ENCODE results near the gene KDM5B.
"Not testable (repeated sequence)": the region's sequence is repeated elsewhere in the genome, so short reads cannot be mapped to it uniquely, and the experiment has no call there.

The KDM5B gene

GRCh38 chr1:202716654-202717053 is 91.6 kb downstream of the KDM5B start:
- H3K4me3 ChIP-seq (ENCODE audit: low read depth, low read length) = no peak overlapping the region

- not testable (repeated sequence) for H3K4me3 ChIP-seq (ENCODE audit: low read depth, low read length)
Measured at GRCh38 chr1:202714202-202714601, 94.0 kb downstream of the KDM5B start.

GRCh38 chr1:202713110-202713509 is 95.1 kb downstream of the KDM5B start:
- H3K4me3 ChIP-seq (ENCODE audit: low read depth, low read length) = no peak overlapping the region

DNA sequence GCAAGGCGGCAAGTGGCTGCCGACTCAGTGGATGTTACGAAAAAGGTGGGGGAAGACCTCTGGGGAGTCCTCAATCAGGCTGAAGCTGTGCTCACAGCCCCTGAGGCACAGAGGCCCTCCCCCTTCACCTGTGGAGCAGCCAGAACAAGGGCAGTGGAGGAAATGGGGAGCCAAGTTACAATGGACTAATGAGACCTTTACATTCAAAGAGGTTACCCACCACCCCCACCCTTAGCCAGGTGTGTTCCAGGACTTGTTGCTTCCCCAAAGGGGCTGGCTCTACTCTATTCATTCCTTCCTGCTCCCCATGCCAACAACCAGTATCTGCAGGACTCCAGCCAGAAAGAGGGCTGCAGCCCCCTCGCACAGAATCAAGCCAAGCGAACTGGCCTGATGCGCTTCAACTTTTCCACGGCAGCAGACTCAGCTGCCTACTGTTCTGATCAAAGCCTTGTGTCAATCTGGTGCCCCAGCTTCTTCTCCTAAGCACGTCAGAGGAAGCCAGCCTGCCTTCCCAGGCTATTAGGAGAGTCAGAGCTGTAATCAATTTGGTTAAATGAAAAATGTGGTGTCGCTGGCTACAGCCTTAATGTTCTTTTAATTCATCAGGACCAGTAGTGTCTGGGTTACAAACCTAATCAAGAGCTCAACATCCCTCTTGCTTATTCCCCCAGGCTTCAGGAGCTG is 96.1 kb downstream of the KDM5B start:
- no peak overlapping the region for H3K4me3 ChIP-seq (ENCODE audit: low read depth, low read length)

DNA sequence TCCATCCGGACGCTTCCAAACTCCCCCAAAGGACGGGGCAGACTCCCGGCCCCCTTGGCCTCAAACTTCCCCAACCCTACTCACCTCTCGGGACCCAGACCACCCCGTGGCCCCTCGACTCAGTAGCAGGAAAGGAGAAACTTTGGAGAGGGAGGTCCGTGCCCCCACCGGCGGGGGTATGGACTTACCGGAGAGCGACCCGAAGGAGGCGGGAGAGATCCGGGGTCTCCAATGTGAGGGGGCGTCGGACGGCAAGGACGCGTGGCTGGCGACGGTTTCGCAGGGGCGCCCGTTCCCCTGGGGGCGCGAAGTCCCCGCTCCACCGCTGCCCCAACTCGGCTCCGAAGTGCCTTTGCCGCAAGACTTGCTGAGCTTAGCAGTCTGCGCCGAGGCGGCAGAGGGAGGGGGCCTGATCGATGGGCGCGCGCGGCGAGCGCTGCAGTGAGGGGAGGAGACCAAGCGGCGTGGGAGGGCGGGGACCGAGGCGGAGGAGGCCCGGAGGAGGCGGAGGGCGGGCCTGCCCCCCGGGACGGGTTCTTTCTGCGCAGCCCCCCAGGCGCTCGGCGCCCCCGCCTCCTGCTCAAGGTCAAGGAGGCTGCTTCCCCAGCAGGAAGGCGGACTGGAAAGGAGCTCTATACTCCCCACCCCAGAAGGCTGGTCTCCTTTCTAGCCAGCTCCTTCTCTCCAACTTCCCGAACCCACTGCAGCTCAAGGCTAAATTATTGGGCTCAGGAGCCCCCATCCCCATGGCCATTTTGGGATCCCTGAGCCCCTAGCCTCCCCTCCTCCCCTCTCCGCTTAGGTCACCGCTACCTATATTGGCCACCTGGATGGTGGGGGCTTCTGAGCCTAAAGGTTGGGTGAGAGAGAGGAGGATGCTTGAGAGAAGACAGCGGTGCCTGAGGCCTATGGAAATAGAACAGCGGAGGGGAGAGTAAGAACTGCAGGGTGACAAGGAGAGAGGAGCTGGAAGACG is 97.9 kb downstream of the KDM5B start, which contains the start of gene SYT2:
TSS of gene SYT2 (minus strand) at position 385 of the 976 bp plus-strand sequence. CDS start 104,682 bp downstream, outside the sequence.
- H3K4me3 ChIP-seq (ENCODE audit: low read depth, low read length) = peak within 1 kb of the TSS; percentile 73

DNA sequence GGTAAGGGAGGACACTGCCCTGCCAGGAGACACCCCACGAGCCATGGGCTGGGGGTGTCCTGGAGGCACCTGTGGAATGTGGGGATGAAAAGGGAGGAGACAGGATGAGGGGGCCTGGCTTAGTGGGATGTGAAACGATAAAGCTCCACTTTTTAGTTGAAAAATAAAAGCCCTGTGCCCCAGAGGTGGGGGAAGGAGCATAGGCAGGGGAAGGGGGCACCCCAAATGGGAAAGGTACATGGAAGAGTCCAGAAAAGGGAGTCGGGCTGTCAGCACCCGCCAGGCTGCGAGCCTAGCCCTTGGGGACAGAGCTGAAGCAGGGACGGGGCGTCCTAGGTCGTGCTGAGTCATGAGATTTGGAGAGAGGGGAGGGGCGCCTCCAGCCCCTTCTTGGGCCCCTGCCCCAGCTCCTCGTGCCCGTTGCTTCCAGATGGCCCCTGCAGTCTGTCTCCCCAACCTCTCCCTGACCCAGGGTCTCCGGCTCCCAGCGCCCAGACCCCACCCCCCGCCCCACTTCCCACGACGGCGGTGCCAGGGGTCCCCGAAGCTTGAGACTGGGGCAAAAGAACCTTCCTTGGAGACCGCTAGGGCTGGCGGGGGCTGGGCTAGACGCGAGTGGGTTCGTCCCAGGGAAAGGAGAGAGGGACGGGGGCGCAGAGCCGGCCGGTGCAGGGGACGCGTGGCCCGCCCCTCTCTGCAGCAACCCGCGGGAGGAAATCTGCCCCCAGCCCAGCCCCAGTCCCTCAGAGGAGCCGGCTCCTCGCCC is 98.8 kb downstream of the KDM5B start:
- H3K4me3 ChIP-seq (ENCODE audit: low read depth, low read length) = peak overlapping the region; percentile 73

DNA sequence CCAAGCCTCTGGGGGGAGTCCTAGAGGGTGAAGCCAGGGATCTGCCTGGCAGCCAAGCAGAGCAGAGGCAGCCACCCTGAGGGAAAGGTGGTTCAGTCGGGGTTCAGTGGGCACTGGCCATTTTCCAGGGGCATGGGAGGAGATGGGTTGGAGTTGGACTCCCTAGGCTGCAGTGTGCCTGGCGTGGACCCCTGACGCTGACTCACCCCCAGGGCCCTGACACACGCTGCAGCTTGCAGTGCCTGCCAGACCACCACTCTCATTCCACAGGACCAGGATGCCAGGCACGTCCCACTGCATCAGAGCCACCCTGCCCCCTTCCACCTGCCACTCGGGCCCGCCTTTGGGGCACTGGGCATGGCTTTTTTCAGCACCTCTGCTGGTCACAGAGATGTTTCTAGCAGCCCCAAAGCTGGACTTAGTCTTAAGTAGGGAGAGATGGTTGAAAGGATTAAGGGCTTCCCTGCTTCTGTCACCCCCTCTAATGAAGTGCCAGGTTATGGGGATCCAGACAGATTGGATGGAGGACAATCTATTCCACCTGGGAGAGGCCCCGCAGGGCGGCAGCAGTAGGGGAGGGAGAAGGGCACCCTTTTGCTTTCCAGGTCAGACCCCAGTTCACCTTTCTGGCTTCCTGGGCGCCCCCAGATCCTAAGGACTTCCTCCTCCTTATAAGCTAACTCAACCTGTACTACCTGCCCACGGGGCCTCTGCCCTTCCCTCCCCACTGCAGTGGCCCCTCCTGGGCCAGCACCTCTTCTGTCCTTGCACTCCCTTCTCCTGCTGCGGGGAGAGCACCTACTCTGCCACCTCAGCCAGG is 99.6 kb downstream of the KDM5B start:
- H3K4me3 ChIP-seq (ENCODE audit: low read depth, low read length) = no peak overlapping the region

DNA sequence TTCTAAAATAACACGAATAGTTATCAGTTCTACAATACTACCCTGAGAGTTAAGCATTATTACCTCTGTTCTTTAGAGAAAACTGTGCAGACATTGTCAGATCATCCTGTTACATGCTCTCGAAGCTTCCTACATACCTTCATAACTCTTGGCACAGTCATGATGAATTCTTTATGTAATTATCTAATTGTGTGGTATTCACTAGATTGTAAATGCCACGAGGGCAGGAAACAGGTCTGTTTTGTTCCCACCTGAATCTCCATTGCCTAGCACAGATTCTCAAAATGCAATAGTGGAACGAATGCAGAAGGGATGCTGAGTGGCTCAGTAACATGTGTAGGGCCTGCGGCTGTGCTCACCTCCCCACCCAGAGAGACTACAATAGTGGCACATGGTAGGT is 101.4 kb downstream of the KDM5B start:
- H3K4me3 ChIP-seq (ENCODE audit: low read depth, low read length) = no peak overlapping the region

- H3K4me3 ChIP-seq (ENCODE audit: low read depth, low read length) = no peak overlapping the region
Measured at GRCh38 chr1:202704601-202705000, 103.6 kb downstream of the KDM5B start.

GRCh38 chr1:202703191-202703590 is 105.0 kb downstream of the KDM5B start:
- no peak overlapping the region for H3K4me3 ChIP-seq (ENCODE audit: low read depth, low read length)

DNA sequence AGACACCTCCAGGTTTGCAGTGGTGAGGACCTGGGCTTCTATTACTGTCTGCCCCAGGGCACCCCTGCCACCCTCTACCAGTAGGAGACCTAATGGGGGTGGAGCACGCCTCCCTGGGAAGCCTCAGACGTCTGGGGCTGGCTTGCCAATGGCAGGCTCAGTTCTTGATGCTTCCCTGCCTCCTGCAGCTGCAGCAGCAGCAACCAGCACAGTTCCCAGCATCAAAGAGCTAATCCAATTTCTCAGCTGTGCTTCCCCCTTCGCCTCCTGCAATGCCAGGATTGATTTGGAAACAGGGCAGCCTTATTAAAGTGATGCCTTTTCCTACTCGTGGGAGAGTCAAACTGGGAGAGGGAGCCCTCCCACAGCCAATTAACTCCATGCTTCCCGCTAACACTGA is 106.1 kb downstream of the KDM5B start:
- H3K4me3 ChIP-seq (ENCODE audit: low read depth, low read length) = no peak overlapping the region

- H3K4me3 ChIP-seq (ENCODE audit: low read depth, low read length) = no peak overlapping the region
Measured at GRCh38 chr1:202701200-202701599, 107.0 kb downstream of the KDM5B start.

- H3K4me3 ChIP-seq (ENCODE audit: low read depth, low read length) = no peak overlapping the region
Measured at GRCh38 chr1:202700061-202700460, 108.2 kb downstream of the KDM5B start.

DNA sequence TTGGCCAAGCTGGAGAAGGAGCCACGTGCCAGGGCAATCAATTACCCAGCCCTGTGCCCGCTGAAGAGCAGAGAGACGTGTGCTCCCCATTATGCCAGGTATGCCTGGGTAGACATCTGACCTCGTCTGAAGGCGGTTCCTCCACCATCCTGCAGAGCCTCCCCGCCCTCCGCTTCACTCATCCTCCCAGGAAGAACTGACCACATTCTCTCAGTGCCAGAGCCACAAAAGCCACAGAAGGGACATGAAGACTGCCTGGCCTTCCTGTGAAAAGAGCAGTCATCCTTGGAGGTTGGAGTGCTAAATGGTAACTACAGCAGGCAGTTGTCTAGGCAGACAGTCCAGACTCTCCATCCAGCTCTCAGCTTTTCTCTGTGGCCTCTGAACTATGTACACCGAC is 109.9 kb downstream of the KDM5B start:
- no peak overlapping the region for H3K4me3 ChIP-seq (ENCODE audit: low read depth, low read length)

DNA sequence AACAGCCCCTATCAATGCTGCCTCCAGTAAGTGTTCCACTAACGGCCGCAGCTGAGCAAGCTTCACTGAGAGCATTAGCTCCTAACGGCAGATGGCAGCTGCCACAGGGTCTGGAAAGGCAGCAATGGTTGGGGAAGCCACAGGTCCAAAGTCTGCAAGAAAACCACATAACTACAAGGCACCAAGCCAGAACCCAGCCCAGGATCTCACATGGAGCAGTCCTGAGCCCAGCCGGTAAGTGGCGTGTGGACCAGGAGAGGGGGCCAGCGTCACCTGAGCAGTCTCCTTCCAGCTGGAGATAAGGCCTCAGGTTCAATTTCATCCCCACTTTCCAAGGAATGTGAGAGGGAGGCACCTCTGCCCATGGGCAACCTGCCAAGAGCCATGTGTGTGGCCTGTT is 111.2 kb downstream of the KDM5B start:
- H3K4me3 ChIP-seq (ENCODE audit: low read depth, low read length) = no peak overlapping the region

DNA sequence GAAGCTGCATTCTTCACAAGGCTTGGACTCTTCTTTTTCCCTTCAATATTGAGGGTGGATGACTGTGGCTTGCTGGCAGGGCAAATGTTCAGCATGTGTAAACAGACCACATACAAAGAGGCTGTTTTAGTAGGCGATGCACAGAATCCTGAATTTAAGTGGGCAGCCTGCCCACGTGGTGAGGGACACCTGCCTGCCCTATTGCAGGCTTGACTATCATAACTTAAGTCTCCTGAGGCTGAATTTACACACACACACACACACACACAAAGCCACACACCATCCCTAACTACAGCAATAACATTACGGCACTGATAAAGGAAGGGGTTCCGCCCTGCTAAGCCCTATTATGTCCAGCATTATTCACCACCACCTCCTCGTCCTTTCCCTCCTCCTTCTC is 113.9 kb downstream of the KDM5B start:
- no peak overlapping the region for H3K4me3 ChIP-seq (ENCODE audit: low read depth, low read length)

DNA sequence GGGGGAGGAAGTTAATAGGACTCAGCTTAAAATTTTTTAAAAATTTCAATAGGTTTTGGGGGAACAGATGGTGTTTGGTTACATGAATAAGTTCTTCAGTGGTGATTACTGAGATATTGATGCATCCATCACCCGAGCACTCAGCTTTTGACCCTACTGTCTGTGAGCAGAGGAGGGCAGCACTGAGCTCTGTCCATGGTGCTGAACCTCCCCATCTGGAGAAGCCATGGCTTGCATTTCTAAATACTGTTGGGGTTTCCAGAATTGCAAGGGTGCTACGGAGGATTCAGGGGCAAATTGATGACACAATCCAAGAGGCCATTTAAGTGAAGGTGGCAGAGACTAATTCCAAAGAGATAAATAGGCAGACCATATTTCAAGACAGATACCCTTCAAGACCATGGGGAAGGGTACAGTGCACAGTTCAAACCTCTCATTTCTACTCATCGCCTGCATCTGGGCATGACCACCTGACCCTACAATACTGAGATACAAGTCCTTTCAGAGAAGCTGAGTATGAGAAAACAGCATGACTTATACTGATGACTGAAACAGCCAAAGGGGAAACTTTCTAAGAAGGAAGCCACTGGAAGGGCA is 115.2 kb downstream of the KDM5B start:
- no peak overlapping the region for H3K4me3 ChIP-seq (ENCODE audit: low read depth, low read length)

DNA sequence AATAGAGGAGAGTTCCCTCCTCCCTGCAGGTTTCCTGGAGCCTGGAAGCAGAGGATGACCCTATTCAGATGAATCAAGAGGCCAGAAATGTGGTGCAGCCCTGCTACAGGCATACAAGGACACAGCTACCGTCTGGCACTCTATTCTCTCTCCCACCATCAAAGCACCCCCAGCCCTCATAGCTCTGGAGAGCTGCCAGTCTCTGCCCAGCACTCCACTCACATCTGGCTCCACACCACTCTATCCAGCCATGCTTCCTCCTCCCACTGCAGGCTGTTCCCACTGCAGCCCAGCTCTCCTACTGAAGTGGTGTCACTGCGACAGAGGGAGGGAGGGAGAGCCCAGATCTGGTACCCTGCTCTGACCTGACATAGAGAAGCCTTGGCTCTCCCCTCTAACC is 116.4 kb downstream of the KDM5B start:
- no peak overlapping the region for H3K4me3 ChIP-seq (ENCODE audit: low read depth, low read length)

DNA sequence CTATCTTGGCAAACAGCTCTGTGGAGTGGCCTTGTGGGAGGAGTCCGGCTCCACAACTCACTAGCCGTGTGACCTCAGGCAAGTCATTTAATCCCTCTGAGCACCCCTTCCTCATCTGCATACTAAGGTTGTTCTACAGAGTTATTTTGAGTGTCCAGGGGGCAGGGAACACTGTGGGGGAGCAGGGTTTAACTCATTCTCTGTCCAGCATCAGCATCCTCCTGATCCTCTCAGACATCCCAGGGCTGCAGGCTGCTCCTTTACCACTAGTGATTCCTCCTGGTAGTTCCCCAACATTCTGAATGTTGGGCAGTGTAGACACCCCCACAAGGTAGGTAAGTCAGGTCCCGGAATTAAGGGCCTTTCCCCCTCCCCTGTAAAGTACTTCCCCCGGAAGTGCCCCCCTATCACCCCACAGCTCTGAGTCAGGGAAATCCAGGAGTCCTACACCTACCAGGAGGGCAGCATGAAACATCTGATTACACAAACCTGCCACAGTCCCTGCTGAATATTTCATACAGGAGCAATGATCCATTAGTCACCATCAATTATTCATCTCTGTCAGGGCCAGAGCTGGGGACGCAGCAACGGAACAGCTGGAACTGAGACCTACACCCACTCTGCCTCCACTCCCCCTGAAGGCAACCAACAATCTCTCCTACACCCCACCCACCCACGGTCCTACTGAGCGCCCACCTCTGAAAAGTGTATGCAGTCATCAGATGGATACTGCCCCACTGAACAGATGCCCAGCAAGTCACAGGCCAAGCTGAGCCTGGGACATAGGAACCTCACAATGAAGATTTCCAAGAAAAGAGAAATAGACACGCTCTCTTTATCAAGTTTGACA is 118.5 kb downstream of the KDM5B start:
- no peak overlapping the region for H3K4me3 ChIP-seq (ENCODE audit: low read depth, low read length)

Measured in iPS-11a (cell line).